Measurements from ENCODE around the gene PRICKLE2.
A peak's percentile ranks its signal among the peaks of the same experiment; 100 is the strongest.

The PRICKLE2 gene

DNA sequence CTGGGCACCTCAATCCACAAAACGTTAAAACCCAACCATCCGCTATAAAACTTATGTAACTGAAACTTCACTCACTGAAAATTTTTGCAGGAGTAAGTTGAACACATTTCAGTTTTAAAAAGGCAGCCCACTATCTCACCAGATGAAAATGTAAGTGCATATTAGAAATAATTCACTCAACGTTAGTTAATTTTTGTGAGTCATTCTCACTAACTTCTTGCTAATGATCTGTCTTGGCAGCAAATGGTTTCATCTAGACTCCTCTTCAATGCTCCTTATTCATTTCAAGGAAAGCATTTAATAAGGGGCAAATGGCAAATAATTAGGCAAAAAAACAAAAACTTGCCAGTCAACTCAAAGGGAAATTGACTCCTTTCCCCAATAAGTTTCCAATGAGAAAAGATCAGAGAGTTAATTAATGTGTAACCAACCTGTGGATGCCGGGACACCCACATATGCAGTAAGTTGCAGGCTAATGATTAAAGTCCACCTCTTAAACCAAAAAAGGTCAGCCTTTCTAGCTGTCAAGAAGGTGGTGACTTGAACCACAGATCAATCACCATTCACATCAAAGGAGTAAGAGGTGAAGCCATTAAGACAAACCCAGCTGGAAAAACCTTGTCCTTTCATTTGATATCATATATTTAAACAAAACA lies 22.9 kb upstream of the PRICKLE2 start:
- no peak for DNase-seq (ENCODE audit: low read depth)

DNA sequence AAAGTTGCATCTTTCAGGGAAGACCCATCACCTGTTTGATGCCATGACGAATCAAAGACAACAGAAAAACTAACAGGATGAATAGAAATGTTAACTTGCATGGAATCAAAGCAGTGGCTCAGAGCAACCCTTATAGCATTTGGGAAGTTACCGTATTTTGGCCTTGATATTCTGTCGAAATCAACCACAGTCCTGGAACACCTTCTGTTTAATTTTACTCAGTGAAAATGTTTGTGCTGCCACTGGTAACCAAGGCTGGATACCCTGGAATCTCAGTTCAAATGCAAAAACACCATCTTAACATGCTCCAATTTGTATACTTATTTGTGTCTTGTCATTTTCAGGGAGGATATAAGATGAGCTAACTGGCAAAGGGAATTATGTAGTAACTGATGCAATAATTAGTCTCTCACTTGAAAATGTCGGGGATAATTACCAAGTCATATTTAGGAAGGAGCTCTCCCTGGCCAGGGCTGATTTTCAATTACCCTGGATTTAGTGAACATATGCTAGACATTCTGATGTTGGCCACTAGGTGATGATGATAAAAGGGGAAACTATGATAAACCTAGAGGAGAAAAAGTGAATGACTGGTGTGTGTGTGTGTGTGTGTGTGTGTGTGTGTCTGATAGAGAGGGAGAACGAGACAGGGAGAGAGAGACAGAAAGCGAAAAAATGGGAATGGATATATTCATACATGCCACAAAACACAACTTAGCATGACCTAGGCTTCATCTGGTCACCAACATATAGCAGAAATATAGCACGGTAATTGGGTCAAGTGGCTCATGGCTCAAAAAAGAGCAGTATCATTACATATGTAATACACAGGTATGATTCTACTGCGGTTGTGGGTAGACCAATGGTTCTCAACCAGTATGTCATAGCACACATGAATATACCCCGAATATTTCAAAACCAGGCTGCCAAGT lies 19.0 kb upstream of the PRICKLE2 start:
- DNase-seq (ENCODE audit: low read depth): no peak

DNA sequence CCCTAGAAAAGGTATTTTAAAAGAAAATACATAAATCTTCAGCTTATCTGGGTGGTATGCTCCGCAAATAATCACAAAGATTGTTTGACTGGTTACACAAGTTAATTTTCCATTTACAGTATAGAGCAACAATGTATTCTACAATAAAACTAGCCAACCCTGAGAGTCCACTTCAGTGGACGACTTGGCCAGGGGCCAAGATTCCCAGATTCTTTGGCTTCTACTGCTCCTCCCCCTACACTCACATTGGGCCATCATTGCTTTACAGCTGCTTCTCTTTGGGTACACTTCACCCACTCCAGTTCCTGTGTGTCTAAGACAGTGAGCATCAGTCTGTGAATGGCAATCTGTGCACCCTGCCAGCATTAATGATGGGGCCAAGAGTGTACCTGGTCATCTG lies 17.2 kb upstream of the PRICKLE2 start:
- no peak for DNase-seq (ENCODE audit: low read depth)

DNA sequence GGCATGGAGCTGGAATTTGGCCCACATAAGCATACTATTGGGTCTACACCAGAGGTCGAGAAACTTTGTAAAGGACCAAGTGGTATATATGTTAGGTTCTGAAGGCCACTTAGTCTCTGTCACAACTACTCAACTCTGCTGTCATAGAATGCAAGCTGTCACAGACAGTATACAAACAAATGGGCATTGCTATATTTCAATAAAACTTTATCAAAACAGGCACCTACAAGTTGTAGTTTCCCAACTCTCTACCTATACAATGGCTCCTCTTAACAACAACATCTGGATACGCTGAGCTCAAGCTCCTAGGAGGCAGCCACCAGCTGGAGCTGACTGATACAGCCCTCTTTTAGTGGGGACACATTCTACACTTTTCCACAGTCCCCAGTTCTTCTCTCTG lies 15.7 kb upstream of the PRICKLE2 start:
- no peak for DNase-seq (ENCODE audit: low read depth)

DNA sequence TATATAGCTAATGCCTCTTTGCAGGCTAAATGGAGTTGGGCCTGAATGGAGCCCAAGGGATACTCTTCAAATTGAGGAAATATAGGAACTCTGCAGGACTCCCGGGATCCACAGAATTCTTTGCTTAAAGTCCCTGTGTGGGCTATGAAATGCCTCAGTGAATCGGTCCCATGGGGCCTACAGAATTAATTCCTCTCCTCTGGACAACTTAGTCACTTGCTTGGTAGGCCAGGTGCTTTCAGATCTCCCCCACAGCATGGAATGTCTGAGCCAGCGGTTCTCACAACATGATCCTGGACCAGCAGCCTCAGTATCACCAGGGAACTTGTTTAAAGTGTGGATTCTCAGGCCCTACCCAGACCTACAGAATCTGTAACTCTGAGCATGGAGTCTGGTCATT lies 15.1 kb upstream of the PRICKLE2 start:
- no peak for DNase-seq (ENCODE audit: low read depth)

DNA sequence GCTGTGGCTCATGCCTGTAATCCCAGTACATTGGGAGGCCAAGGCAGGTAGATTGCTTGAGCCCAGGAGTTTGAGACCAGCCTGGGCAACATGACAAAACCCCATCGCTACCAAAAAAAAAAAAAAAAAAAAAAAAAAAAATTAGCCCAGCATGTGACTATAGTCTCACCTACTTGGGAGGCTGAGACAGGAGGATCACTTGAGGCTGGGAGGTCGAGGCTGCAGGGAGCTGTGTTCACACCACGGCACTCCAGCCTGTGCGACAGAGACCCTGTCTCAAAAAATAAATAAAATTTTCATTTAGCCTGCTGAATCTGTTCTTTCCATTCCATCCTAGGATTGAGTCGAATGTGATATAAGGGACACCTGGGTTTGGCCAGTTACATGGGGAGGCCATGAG lies 14.6 kb upstream of the PRICKLE2 start:
- no peak for DNase-seq (ENCODE audit: low read depth)

DNA sequence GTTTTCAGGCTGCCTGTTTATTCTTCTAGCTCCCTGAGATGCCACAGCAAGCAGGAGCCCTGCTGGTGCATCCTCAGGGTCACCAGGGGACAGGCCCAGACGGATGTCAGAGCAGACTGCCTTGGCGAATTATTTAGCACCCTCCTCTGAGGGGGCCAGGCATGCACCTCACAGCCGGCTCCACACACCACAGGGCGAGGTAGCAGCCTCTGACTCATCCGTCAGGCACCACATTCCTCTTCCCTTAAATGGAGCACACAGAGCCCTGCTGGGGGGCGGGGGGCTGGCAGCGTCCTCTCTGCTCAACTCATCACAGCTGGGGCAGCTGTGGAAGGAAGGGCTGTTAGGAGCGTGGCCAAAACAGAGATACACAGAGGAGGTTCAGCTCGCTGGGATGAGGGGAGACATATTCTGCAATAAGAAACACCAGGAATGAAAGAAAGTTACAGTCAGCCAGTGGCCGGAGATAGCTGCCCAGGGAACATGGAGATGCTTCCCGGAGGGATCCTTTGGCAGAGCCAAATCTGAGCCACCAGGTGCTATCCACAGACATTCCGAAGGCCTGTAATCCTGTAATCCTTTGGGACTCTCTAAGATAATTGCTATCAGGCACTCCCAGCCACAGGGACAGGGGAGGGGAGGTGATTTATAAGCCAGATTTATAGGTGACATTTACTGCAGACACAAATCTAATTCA lies 13.9 kb upstream of the PRICKLE2 start:
- peak; percentile 93 for DNase-seq (ENCODE audit: low read depth)

DNA sequence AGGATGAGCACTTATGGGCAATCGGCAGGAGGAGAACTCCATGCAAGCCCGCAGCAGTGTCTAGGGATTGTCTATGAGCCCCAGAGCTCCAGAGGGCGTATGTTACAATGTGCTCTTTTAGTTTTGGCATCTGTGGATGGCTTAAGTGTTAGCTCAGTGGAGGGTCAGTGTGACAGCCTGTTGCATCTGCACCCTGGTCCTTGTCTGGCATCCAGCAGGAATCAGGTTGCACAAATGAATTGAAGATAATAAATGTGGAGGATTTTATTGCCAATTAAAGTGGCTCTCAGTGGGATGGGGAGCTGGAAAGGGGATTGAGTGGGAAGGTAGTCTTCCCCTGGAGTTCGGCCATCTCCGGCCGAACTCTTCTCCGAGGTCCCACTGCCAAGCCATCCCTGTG lies 11.8 kb upstream of the PRICKLE2 start:
- no peak for DNase-seq (ENCODE audit: low read depth)

DNA sequence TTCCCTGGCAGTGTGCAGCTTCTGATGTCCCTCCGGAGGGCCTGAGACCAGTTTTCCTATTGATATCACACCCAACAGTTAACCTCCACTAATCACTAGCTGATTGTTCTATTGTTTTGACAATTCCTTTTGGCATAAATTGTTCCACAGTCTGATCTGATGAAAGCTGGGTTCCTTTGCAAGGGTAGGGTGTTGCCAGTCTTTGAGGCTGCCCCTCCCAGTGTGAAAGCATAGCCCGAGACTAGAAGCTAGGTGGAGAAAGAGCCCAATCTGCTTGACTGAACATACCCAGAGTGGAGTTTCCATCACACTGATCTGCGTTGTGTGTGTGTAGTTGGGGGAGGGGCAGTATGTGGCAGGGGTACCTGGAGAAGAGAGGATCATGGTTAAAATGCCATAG lies 10.3 kb upstream of the PRICKLE2 start:
- no peak for DNase-seq (ENCODE audit: low read depth)

DNA sequence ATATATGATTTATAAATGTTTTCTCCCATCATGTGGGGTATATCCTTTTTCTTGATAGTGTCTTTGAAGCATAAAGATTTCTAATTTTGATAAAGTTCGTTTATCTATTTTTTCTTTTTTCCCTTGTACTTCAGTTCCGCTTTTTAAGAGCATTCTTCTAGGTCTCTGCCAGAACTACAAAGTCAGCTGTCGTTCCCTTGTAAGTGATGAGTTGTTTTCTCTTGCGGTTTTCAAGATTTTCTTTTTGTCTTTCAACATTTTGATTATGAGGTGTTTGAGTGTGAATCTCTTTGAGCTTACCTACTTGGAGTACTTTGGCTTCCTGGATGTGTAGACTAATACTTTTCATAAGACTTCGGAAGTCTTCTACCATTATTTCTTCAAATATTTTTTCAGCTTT lies 9.3 kb upstream of the PRICKLE2 start:
- DNase-seq (ENCODE audit: low read depth): no peak

DNA sequence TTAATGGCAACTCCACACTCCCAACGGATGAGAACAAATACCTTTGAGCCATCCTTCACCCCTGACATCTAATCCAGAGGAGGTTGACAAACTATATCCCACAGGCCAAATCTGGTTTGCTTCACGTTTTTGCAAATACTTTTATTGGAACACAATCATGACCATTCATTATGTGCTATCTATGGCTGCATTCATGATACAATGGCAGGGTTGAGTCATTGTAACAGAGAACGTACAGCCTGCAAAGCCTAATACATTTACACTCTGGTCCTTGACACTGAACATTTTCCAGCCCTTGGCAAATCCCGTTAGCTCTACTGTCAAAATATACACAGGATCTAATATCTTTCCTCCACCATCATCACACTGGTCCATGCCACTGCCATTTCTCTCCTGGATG lies 7.6 kb upstream of the PRICKLE2 start:
- no peak for DNase-seq (ENCODE audit: low read depth)

DNA sequence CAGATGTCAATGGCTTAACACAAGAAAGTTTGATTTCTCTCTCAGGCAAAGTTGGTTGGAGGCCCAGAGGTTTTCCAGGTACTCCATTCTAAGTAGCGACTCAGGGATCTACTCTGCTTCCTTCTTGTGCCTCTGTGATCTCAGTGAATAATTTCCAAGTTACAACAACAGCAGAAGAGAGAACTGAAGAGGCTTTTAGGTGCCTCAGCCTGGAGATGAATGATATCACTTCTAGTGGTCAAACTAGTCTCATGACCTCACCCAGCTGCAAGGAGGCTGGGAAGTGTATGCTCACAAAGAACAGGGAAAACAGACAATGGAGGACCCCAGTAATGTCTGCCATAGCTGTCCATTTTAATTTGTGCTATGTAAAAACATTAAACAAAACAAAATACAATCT lies 4.6 kb upstream of the PRICKLE2 start:
- no peak for DNase-seq (ENCODE audit: low read depth)

DNA sequence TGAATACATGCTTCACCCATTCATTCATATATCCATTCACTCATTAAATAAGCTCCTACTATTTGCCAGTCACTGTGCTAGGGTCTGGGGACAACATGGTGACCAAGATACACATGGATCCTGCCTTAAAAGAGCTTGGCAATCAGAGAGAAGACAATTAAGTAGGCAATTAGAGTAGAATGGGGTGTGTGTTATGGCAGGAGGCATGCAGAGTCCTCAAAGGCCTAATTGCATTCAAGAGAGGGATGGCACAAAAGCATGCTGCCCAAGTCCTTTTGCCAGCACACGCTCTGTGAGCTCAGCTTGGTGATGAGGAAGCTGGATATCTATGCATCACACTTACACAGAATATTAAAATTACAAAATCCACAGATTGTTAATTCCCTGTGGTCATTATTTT lies 2.8 kb upstream of the PRICKLE2 start:
- DNase-seq (ENCODE audit: low read depth): no peak

DNA sequence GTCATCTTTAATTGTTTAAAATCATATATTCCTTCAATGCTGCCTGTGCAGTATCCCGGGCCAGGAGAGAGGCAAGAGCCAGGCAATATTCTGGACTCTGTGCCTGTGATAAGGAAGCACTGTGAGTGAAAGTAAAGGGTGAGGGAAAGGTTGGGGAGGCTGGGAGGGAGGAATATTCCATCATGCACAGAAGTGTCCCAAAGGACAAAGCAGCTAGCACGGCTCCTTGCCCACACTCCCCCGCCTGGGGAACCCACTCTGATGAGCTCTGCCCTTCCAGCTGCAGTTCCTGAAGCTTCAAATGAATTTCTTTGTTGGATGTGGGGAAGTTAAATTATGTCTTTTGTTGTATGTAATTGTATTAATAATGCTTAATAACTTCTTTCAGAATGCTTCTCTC lies 1.5 kb upstream of the PRICKLE2 start:
- no peak for DNase-seq (ENCODE audit: low read depth)

DNA sequence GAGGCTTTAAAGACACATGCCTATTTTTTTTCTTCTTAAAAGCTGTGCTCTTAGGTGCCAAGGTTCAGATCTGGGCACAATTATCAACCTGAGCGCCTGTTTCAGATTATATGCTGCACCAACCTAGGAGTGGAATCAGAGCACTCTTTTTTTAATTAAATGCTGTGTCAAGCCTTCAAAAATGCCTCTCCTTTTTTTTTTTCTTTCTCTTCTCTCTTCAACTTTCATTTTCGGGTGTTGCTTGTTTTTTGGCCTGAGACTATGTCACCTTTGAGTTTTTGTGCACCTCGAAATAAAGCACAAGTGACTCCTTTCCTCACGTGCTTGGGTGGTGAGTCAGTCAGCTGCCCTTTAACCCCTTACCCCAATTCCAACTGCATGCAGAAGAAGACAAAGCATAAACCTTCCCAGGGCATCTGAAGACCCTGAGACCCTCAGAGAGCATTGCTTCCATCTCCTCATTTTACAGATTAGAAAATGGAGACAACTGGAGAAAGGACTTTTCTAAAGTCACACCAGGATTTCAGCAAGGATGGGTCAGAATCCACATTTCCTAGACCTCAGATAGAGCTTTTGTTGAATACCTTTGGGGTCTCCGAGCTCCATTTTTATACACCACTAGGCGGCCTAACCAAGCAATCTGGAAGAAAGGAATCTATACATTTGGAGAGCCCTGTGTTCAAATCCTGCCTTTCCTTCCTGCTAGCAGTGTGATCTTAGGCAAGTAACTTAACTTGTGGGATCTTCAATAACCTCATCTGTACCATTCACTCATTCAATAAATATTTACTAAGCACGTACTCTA lies 631 bp upstream of the PRICKLE2 start:
- DNase-seq (ENCODE audit: low read depth): no peak

DNA sequence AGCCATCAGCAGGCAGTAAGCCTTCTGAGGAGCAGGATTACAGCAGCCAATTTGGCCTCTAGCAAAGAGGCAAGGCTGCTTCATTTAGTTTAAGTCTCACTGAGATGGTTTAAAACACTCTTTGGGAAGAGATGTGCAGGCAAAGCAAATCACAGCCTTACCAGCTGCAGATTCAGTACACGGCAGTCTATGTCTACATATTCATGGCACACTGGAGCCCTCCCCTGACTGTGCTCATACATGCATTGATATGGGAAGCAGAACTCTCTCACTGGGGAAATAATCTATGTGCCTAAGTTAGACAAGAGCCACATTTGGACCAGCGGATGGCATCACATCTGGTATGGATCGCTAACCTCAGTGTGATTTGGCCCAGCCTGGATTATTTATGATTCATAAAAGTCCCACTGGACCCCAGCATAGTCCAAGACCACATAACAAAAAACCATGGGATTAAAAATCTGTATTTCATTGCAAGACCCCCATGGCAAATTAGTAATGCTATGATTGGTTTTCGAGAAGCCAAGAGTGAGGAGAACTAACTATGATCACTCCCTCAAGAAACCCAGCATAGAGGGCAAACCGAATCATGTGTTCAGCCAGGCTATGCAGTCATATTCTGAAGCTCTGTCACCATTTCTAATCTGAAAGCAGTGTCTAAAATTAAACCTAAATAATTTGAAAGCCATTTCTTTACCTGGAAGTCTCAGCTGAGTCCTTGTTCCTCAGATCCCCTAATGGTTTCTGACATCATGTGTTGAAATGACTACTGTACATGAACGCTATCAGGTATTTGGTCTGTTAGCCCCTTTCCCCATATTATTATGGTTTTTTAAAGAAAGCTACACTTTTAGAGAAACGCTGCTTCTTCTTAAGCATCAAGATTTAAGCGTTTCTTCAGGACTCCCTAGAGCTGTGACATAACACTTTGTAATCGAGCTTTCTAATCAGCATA lies 1.2 kb downstream of the PRICKLE2 start:
- DNase-seq (ENCODE audit: low read depth): no peak

DNA sequence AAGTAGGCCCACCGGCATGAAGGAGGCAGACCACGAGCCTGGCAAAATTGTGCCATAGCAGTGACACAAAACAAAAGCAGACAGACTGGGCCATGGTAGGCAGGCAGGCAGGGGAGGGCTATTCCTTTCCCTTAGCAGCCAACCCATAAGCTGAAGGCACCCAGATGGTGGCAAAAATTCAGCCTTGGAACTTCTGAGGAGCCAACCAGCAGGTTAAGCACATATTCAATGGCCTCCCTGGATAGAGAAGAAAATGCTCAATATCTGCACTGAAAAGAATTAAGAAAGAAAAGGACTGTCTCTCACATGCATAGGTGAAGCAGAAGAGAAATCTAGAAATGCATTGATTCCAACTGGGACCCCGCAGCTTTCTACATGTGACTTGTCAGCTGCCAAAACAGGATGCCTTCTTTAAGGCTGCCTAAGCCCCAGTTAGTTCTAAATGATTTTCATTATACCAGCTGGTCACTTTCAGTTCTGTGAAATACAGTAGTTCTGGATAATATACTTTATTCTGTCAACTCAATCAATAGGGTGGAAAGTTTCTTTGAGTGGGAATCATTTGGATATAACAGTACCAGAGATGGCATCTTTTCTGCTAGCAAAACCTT lies 2.7 kb downstream of the PRICKLE2 start:
- no peak for DNase-seq (ENCODE audit: low read depth)

DNA sequence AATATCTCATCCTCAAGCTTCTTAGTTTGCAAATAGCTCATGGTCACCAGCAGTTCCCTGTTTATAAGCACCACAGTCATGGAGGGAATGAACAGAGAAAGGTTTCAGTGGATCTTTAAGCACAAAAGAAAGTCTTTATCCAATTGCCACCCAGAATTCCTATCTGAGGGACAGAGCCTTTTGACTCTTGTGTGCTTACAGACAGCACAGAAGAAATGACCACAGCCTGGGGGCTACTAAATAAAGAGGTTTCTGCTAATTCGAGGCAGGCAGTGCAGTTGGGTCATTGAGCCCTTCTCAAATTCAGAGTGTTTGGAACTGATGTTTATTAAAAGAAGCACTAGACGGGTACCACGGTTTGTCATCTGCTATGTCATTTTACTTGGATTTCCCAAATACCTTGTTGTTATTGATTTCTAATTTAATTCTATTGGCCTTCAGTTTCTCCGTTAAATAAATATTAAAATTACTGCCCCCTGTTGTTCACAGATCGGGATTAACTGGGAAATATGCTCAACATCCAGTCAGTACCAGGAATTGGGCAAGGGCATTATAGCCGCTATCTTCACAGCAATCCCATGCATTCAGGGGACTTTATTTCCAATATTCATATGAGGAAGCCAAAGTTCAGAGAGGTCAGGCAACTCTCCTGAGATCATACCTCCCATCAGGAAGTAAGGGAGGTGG lies 3.6 kb downstream of the PRICKLE2 start:
- DNase-seq (ENCODE audit: low read depth): no peak

DNA sequence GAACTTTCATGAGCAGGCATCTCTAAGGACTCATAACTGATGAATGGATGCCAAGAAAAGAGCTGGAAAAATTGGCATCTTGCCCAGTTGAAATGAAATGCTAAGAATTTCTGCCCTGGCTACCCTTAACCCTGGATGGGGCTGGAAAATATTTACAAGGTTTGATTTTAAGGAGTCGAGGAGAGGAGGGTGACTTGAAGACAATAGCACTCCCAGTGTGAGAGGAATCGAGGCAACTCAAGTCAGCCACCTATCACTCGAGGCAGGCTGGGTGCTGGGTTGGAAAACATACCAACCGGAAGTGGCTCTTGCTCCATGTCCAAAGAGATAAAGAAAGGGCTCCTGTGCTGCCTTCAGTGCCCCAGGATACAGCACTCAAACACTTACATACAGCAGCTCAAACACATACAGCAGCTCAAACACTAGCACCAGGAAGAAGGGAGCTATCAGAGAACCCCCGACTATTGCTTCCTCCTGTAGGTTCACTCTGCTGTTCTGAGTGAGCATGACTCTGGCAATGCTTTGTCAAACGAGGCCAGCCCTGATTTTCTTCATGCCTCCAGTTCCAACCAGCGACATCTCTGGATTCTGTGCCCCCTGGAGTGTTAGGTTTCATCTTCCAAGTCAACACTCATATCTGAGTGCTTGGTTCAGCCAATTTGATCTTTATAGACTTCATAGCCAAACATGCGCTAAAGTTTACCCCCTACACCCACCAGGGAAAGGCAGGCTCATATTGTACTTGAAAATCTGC lies 4.9 kb downstream of the PRICKLE2 start:
- no peak for DNase-seq (ENCODE audit: low read depth)

Data from GM04504 (cell line).